ENCODE results near the gene SHROOM4. TPM values are rescaled to one million over a fixed set of nuclear protein-coding genes. Genes with fewer than 3 reads are reported as not detected.

The SHROOM4 gene
- total RNA-seq, 1 donor from 2014 or later = 43.5 TPM

DNA sequence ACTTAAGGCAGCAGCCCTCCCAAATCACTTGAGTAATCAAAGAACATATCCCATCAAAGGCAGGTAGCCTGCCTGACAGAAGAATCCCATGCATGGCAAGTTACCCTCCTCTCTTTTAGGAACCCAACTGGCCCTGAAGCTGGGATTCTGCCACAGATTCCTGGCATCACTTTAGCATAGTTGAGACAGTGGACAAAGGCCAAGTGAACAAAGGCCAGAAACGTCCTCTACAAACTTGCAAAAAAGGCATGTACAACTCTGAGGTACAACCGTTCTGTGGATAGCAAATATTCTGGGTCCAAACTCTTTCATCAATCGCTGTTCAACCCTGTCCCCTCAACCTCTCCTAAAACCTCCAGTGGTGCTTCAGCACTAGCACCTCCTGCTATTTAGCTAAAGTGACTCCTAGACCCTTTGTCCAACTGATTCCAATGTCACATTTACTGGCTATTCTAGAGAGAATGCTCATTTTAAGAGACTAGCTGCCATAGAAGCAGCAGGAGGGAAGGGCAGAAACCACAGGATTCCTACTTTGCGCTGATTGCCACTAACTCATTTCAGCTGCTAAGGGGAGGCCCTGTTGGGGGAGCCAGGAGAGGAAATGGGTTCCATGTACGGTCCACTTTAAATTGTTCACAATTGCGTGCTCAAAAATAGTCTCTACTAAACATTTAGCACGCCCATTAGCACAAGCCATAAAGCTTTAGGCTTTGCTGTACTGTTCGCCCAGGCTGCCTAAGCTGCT lies 105.9 kb downstream of the SHROOM4 start:
- intact Hi-C loops (cut with DNase I) = no loop called here

GRCh38 chrX:50707405-50707804 lies 106.6 kb downstream of the SHROOM4 start:
- Histone ChIP-seq H3K36me3 (no peaks in the 10 kb centered on the region), H3K27me3 (no peaks in the 10 kb centered on the region), H3K9me3 (no peaks in the 10 kb centered on the region), H3K27ac (no peak overlapping the region), H3K4me3 (no peak overlapping the region), H3K4me1 (peaks cover 6% of the 10 kb centered on the region)
- no peak for DNase-seq
- intact Hi-C loops (cut with DNase I) = no loop called here
- no peak for ATAC-seq
- TF ChIP-seq, protein P1, sequence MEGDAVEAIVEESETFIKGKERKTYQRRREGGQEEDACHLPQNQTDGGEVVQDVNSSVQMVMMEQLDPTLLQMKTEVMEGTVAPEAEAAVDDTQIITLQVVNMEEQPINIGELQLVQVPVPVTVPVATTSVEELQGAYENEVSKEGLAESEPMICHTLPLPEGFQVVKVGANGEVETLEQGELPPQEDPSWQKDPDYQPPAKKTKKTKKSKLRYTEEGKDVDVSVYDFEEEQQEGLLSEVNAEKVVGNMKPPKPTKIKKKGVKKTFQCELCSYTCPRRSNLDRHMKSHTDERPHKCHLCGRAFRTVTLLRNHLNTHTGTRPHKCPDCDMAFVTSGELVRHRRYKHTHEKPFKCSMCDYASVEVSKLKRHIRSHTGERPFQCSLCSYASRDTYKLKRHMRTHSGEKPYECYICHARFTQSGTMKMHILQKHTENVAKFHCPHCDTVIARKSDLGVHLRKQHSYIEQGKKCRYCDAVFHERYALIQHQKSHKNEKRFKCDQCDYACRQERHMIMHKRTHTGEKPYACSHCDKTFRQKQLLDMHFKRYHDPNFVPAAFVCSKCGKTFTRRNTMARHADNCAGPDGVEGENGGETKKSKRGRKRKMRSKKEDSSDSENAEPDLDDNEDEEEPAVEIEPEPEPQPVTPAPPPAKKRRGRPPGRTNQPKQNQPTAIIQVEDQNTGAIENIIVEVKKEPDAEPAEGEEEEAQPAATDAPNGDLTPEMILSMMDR (IDR thresholded peaks at IDR 0.05) = no peak

More for the DNA sequence above, 105.9 kb downstream of the SHROOM4 start:
- Histone ChIP-seq H3K27ac (no peak overlapping the region), H3K9me3 (no peaks in the 10 kb centered on the region), H3K36me3 (no peaks in the 10 kb centered on the region), H3K4me3 (no peak overlapping the region), H3K4me1 (peaks cover 6% of the 10 kb centered on the region), H3K27me3 (no peaks in the 10 kb centered on the region)
- ATAC-seq (no peak), DNase-seq (no peak)
- TF ChIP-seq, protein P1 (IDR thresholded peaks at IDR 0.05) = no peak

GRCh38 chrX:50705042-50705441 lies 109.0 kb downstream of the SHROOM4 start:
- DNase-seq (no peak), ATAC-seq (no peak)
- no peaks in the 10 kb centered on the region for H3K27me3 ChIP-seq
- no peak overlapping the region for H3K4me3 ChIP-seq
- H3K27ac ChIP-seq = no peak overlapping the region
- intact Hi-C loops (cut with DNase I) = no loop called here
- TF ChIP-seq, protein P1 (IDR thresholded peaks at IDR 0.05) = no peak
- H3K9me3 ChIP-seq = no peaks in the 10 kb centered on the region
- H3K4me1 ChIP-seq = peaks cover 6% of the 10 kb centered on the region
- no peaks in the 10 kb centered on the region for H3K36me3 ChIP-seq

DNA sequence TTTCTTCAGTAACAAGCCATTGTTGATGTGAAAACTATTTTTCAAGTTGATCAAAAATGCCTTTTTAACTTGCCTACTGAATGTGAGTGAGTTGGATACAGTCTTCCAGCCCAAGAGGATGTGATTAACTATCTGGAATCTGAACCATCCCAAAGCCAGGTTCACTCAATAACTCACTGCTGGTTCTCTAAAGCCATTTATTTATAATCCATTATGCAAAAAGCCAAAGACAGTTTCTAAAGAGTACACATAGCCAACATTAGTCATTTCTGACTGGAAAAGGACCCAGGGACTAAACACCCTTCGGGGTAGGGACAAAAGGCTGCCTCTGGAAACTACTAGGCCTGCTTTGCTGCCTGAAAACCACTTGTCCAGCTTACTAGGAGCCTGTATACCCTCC lies 109.6 kb downstream of the SHROOM4 start:
- no peak for DNase-seq

DNA sequence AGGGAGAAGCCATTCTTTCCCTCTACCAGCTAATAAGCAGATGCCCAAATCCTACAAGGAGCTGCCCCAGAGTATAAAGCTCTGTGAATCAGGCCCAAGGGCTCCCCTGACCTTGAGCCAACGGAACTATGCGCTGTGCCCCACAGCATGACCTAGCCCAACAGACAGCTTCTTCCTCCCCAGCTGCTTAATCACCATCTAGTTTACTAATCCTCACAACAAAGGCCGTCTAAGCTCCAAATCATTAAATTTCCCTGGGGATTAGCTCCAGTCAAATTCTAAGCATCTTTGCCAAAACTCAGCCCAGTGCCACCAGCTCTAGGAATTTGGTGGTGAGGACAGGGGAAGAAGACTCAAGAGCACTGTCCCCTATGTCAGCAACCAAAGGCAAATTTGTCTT lies 113.1 kb downstream of the SHROOM4 start:
- Histone ChIP-seq H3K4me1 (peaks cover 6% of the 10 kb centered on the region), H3K36me3 (no peaks in the 10 kb centered on the region), H3K4me3 (no peak overlapping the region), H3K27ac (no peak overlapping the region), H3K27me3 (no peaks in the 10 kb centered on the region), H3K9me3 (no peaks in the 10 kb centered on the region)
- DNase-seq = no peak
- no peak for ATAC-seq
- intact Hi-C loops (cut with DNase I) = no loop called here
- TF ChIP-seq, protein P1 (IDR thresholded peaks at IDR 0.05) = no peak

More for the DNA sequence above, 109.6 kb downstream of the SHROOM4 start:
- Histone ChIP-seq H3K4me1 (peaks cover 6% of the 10 kb centered on the region), H3K9me3 (no peaks in the 10 kb centered on the region), H3K27me3 (no peaks in the 10 kb centered on the region), H3K27ac (no peak overlapping the region), H3K4me3 (no peak overlapping the region), H3K36me3 (no peaks in the 10 kb centered on the region)
- TF ChIP-seq, protein P1 (IDR thresholded peaks at IDR 0.05) = no peak
- ATAC-seq = no peak
- intact Hi-C loops (cut with DNase I) = no loop called here

All from upper lobe of right lung (tissue), 1 donor.